Endothelial cell of umbilical vein (primary cell): Measurements from ENCODE around the gene TMEM183A. TPM values are rescaled to one million over a fixed set of nuclear protein-coding genes. Genes with fewer than 3 reads are reported as not detected.
A peak's percentile ranks its signal among the peaks of the same experiment; 100 is the strongest.

Experiments
- BruUV-seq: library from RNA; stranded (reverse); fragments of 400-500 nt; replicated peaks from 2 replicates; lab custom pipeline; 2021; lab: Mats Ljungman, UMichigan
- CTCF ChIA-PET: fragments of 300-600, 350-600 bp; sonication (Branson Sonifier 250); formaldehyde crosslinking; loops from one replicate; lab custom pipeline; 2021; ENCODE audit warnings: antibody characterized with exemption, inconsistent platforms; lab: Charles Lee
- POLR2A ChIA-PET: fragments of 300-600, 350-600 bp; sonication (Branson Sonifier 250); formaldehyde crosslinking; loops from one replicate; lab custom pipeline; 2021; ENCODE audit warnings: antibody characterized with exemption, inconsistent platforms; lab: Charles Lee
- DNase-seq: peaks from one replicate; pipeline ENCODE4 v3.0.0-alpha.2; 2011; ENCODE audit warnings: low read depth, low spot score
- FAIRE-seq: peaks from 2 replicates; lab custom pipeline; 2011; peaks lifted over from hg19 to GRCh38; lab: Jason Lieb, UNC
- H2AFZ ChIP-seq: 2 replicates; pipeline ENCODE4 v1.6.0; 2012; ENCODE audit warnings: low read depth, low read length, control low read depth, inconsistent platforms
- H3K27ac ChIP-seq: 2 replicates; pipeline ENCODE4 v1.5.1; 2011; ENCODE audit warnings: low read depth, mild to moderate bottlenecking, control low read depth, low read length, moderate library complexity; ENCODE audit not compliant: insufficient read depth
- H3K27me3 ChIP-seq, 2 experiments: 2 replicates each; pipeline versions ENCODE4 v1.6.0 to v1.6.1; 2011; ENCODE audit warnings: low read length in 2 of 2, mixed read lengths in 1 of 2; ENCODE audit not compliant: control insufficient read depth in 2 of 2, insufficient read depth in 2 of 2
- H3K36me3 ChIP-seq, 2 experiments: 2 replicates in 1 of 2; 3 replicates in 1 of 2; pipeline ENCODE4 v1.5.1; 2011; ENCODE audit warnings: low read length in 2 of 2, mild to moderate bottlenecking in 1 of 2, moderate library complexity in 1 of 2; ENCODE audit not compliant: control insufficient read depth in 2 of 2, insufficient read depth in 2 of 2; ENCODE audit errors: extremely low read depth in 1 of 2
- H3K4me1 ChIP-seq: 3 replicates; pipeline ENCODE4 v1.5.1; 2011; ENCODE audit warnings: mild to moderate bottlenecking, low read length; ENCODE audit not compliant: control insufficient read depth, insufficient read depth; ENCODE audit errors: extremely low read depth
- H3K4me2 ChIP-seq: 2 replicates; pipeline ENCODE4 v1.6.1; 2011; ENCODE audit warnings: low read length, control low read depth, mixed read lengths; ENCODE audit not compliant: insufficient read depth
- H3K4me3 ChIP-seq, 3 experiments: fragments of 200-600 bp in 1 of 3; sonication (generic), shearing (Covaris generic) in 1 of 3; replicated peaks in 1 of 3; 2 replicates each; pipeline ENCODE4 v1.5.1; 2011 to 2016; ENCODE audit warnings: control low read depth in 3 of 3, low read length in 3 of 3, mild to moderate bottlenecking in 2 of 3, inconsistent platforms in 1 of 3, low read depth in 1 of 3, moderate library complexity in 1 of 3; ENCODE audit not compliant: insufficient read depth in 1 of 3
- H3K79me2 ChIP-seq: 2 replicates; pipeline ENCODE4 v1.6.0; 2012; ENCODE audit warnings: low read length, inconsistent platforms; ENCODE audit not compliant: control insufficient read depth, insufficient read depth
- H3K9ac ChIP-seq: replicated peaks from 2 replicates; pipeline ENCODE3; 2011; ENCODE audit warnings: low read length, control low read depth; ENCODE audit not compliant: insufficient read depth; ENCODE audit errors: extremely low read depth
- H3K9me1 ChIP-seq: replicated peaks from 3 replicates; pipeline ENCODE4 v1.6.0; 2011; ENCODE audit warnings: mild to moderate bottlenecking, low read length; ENCODE audit not compliant: control insufficient read depth, insufficient read depth; ENCODE audit errors: extremely low read depth
- H3K9me3 ChIP-seq: replicated peaks from 2 replicates; pipeline ENCODE4 v1.5.1; 2012; ENCODE audit warnings: low read length, inconsistent platforms; ENCODE audit not compliant: control insufficient read depth, insufficient read depth
- H4K20me1 ChIP-seq: replicated peaks from 2 replicates; pipeline ENCODE3; 2011; ENCODE audit warnings: mild to moderate bottlenecking, low read length; ENCODE audit not compliant: control insufficient read depth, insufficient read depth; ENCODE audit errors: extremely low read depth
- CTCF ChIP-seq, 2 donors: IDR thresholded peaks; 1 replicate in 1 of 2; 2 replicates in 1 of 2; pipeline ENCODE4 v1.5.1; 2011; ENCODE audit warnings: low read length in 2 of 2, mild to moderate bottlenecking in 2 of 2, moderate library complexity in 2 of 2, control low read depth in 1 of 2, inconsistent platforms in 1 of 2, low read depth in 1 of 2; ENCODE audit not compliant: insufficient read depth in 1 of 2; ENCODE audit errors: extremely low read depth in 1 of 2
- EZH2 ChIP-seq: IDR thresholded peaks from 2 replicates; pipeline ENCODE4 v1.6.1; 2012; ENCODE audit warnings: borderline replicate concordance, low read depth, mild to moderate bottlenecking, moderate library complexity, low read length, inconsistent platforms; ENCODE audit not compliant: severe bottlenecking
- FOS ChIP-seq: IDR thresholded peaks from 2 replicates; pipeline ENCODE4 v1.6.1; 2011; ENCODE audit warnings: mild to moderate bottlenecking, low read length, moderate library complexity, borderline replicate concordance; ENCODE audit not compliant: insufficient read depth
- GATA2 ChIP-seq: IDR thresholded peaks from 2 replicates; pipeline ENCODE4 v1.7.0; 2011; ENCODE audit warnings: low read depth, mild to moderate bottlenecking, moderate library complexity, mixed read lengths, low read length; ENCODE audit not compliant: insufficient read length, insufficient read depth
- JUN ChIP-seq: IDR thresholded peaks from 2 replicates; pipeline ENCODE4 v1.6.1; 2011; ENCODE audit warnings: borderline replicate concordance, low read depth; ENCODE audit not compliant: insufficient read length, insufficient read depth
- MAX ChIP-seq: IDR thresholded peaks from 2 replicates; pipeline ENCODE4 v1.6.1; 2011; ENCODE audit not compliant: insufficient read depth, insufficient read length
- MYC ChIP-seq: IDR thresholded peaks from one replicate; pipeline ENCODE4 v1.6.1; 2011; ENCODE audit warnings: mild to moderate bottlenecking, low read depth, low read length
- POLR2A ChIP-seq: IDR thresholded peaks from 2 replicates; pipeline ENCODE4 v1.6.1; 2012; ENCODE audit warnings: low read depth, mild to moderate bottlenecking, control low read depth, low read length
- POLR2AphosphoS5 ChIP-seq: IDR thresholded peaks from 2 replicates; pipeline ENCODE4 v1.6.1; 2012; ENCODE audit warnings: low read depth, mild to moderate bottlenecking, control low read depth, low read length, moderate library complexity; ENCODE audit not compliant: insufficient read depth
- dilution Hi-C: fragments of 300-500 bp; cut with MboI; formaldehyde crosslinking; loops from one replicate; pipeline ENCODE4 v1.15.0; 2019; ENCODE audit warnings: low sequenced_read_pairs; ENCODE audit not compliant: extremely low pct_ligation_motif_present
- intact Hi-C: fragments of 100-400 bp; cut with micrococcal nuclease; formaldehyde crosslinking; loops from one replicate; pipeline ENCODE4 v1.10.0; 2022
- polyA plus RNA-seq, 4 experiments: library from polyadenylated mRNA; depleted of rRNA in 3 of 4; stranded (reverse) in 3 of 4; unstranded in 1 of 4; fragments of >200 nt; gene quantifications; 2 replicates each; pipeline versions ENCODE4 v1.2.1 to v1.2.3, GENCODE V29; 2011 to 2012; ENCODE audit warnings: missing spikeins in 1 of 4
- total RNA-seq: library from RNA; stranded (reverse); gene quantifications from 2 replicates; pipeline ENCODE4 v1.2.3, GENCODE V29; 2021

Gene TMEM183A
- total and polyA plus RNA-seq, 2 donors (not counting 3 experiments of a cell fraction or from before 2014, with no cell fraction given) = 59.4 to 110 TPM

- DNase-seq (no peak), FAIRE-seq (no peak)
- H3K27me3 ChIP-seq = peaks cover 8 to 9% of the 10 kb centered on the region in 2 experiments
- intact Hi-C loops = no loop called here
- no peak for TF ChIP-seq CTCF (IDR thresholded peaks at IDR 0.05; ENCODE audit: extremely low read depth in 1 of 2, insufficient read depth in 1 of 2, low read depth in 1 of 2, low read length in 2 of 2)
- H3K4me1 ChIP-seq = no peaks in the 10 kb centered on the region
- BruUV-seq = no TSS peak
- no peaks in the 10 kb centered on the region for H3K9me3 ChIP-seq
- H4K20me1 ChIP-seq = no peaks in the 10 kb centered on the region
- H3K4me2 ChIP-seq = no peak overlapping the region
- H3K9ac ChIP-seq = no peak overlapping the region
- POLR2A ChIA-PET = no interaction called here
- H3K36me3 ChIP-seq = no peaks in the 10 kb centered on the region
- dilution Hi-C loops = no loop called here
- CTCF ChIA-PET = no interaction called here
- H3K4me3 ChIP-seq = no peak overlapping the region
- no peaks in the 10 kb centered on the region for H3K9me1 ChIP-seq
- H3K79me2 ChIP-seq = no peaks in the 10 kb centered on the region
- H3K27ac ChIP-seq = no peak overlapping the region
- H2AFZ ChIP-seq = peak overlapping the region; percentile 51
These were observed 5.2 kb upstream of the TMEM183A start for GRCh38 chr1:203001986-203002385.

- CTCF ChIA-PET = no interaction called here
- POLR2A ChIA-PET = no interaction called here
- no peak overlapping the region for H3K4me2 ChIP-seq
These were observed 4.2 kb upstream of the TMEM183A start for GRCh38 chr1:203002951-203003350.

More at GRCh38 chr1:203002951-203003350, 4.2 kb upstream of the TMEM183A start:
- Histone ChIP-seq H2AFZ (no peak overlapping the region), H3K36me3 (no peaks in the 10 kb centered on the region), H3K27ac (no peak overlapping the region), H3K9ac (no peak overlapping the region), H3K4me3 (no peak overlapping the region), H3K9me3 (no peaks in the 10 kb centered on the region), H3K9me1 (no peaks in the 10 kb centered on the region), H3K4me1 (peaks cover under 1% of the 10 kb centered on the region), H4K20me1 (no peaks in the 10 kb centered on the region), H3K79me2 (peaks cover 5% of the 10 kb centered on the region), H3K27me3 (peaks cover 3 to 4% of the 10 kb centered on the region in 2 experiments)
- intact Hi-C loops = no loop called here
- FAIRE-seq (no peak), DNase-seq (no peak)
- no TSS peak for BruUV-seq
- dilution Hi-C loops = no loop called here
- TF ChIP-seq MYC = no peak
- no peak for TF ChIP-seq MAX
- TF ChIP-seq EZH2 = no peak
- no peak for TF ChIP-seq POLR2A
- no peak for TF ChIP-seq CTCF (IDR thresholded peaks at IDR 0.05; ENCODE audit: extremely low read depth in 1 of 2, insufficient read depth in 1 of 2, low read depth in 1 of 2, low read length in 2 of 2)
- TF ChIP-seq POLR2AphosphoS5 = no peak
- no peak for TF ChIP-seq JUN
- TF ChIP-seq GATA2 = no peak
- no peak for TF ChIP-seq FOS
